Superior temporal gyrus (tissue), 1 donor: Measurements from ENCODE around the gene WDR54.
"Not testable (repeated sequence)": the region's sequence is repeated elsewhere in the genome, so short reads cannot be mapped to it uniquely, and the experiment has no call there.

ENCODE experiments used
- DNase-seq: peaks from one replicate; pipeline ENCODE4 v3.0.0-alpha.2; 2016; ENCODE audit errors: extremely low spot score

The WDR54 gene

DNA sequence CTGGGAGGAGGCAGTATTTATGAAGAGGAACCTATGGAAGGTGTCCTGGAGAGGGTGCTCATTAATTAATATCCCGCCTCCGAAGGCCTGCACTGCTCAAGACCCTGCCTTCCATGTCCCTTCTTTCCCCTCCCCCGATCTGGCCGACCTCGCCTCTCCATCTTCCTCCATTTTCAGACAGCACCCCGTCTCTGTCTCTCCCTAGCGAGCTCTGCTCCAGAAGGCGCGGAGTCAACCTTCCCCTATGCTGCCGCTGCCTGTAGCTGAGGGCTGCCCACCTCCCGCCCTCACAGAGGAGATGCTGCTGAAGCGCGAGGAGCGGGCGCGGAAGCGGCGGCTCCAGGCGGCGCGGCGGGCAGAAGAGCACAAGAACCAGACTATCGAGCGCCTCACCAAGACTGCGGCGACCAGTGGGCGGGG lies 35.6 kb downstream of the WDR54 start:
- DNase-seq = no peak

DNA sequence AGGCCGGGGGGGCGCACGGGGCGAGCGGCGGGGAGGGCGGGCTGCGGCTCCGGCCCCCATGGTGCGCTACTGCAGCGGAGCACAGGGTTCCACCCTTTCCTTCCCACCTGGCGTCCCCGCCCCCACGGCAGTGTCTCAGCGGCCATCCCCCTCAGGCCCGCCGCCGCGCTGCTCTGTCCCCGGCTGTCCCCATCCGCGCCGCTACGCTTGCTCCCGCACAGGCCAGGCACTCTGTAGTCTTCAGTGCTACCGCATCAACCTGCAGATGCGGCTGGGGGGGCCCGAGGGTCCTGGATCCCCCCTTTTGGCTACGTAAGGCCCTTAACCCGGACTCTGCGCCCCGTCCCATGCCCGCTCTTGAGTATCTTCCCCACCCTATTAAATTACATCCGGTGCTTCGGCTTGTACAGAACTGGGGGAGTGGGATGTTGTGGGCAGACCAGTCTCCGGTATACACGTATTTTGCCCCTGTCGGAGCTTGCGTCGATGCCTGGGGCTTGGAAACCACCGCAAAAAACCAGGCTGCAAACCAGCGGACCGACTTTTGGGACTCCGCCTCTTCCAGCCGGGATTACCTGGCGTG lies 36.1 kb downstream of the WDR54 start:
- DNase-seq = no peak

DNA sequence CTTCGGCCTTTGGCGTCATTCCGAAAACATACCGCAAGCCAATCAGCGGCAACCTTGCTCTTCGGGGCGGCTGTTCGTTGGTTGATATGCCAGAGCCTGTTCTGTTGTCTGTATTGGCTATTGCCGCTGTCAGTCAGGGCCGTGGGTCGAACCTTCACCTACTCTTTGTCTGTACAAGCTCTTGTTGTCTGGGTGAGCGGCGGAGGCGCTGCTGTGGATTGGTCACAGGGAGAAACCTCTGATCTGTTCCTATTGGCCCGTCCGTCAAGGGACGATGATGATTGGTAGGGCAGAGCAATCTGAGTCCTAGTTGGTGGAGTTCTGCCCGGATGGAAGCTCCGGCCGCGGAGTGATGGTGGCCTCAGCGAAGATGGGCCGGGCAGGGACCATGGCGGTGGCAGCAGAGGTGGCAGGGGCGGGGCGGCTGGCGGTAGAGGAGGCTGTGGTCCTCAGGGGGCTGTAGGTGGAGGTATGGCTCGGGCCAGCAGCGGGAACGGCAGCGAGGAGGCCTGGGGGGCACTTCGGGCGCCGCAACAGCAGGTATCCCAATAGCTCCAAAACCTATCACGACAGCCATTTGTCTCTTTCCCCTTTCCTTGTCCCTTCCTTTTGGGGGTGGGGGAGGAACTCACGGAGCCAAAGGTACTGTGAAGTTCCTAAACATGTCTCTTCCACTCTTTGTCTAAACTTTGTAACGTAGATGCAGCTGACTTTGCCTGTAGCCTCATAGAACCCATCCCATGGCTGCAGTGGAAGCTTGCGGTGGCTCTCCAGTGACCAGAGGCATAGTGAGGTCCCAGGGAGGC lies 36.8 kb downstream of the WDR54 start, which contains the start of gene WBP1:
Gene WBP1 (plus strand): TSS at position 307 of the 806 bp plus-strand sequence. CDS start 165 bp downstream, at position 472.
- DNase-seq = peak; percentile 100

DNA sequence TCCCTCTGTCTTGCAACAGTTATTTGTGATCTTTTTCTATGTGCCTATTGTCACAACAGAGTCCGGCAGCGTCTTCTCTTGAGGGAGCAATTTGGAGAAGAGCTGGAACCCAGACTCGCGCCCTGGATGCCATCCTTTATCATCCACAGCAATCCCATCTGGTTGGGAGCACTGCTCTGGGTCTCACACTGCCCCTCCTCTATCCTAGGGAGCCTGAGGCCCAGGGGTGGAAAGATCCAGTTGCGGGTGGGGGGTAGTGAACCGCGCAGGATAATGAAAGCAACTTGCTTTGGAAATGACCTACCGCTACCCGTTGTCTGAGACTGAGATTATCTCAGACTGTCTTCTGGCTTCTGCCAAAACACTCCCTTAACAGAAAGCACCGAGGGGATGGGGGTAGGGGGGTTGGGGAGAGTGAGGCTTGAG lies 37.4 kb downstream of the WDR54 start:
- no peak for DNase-seq

DNA sequence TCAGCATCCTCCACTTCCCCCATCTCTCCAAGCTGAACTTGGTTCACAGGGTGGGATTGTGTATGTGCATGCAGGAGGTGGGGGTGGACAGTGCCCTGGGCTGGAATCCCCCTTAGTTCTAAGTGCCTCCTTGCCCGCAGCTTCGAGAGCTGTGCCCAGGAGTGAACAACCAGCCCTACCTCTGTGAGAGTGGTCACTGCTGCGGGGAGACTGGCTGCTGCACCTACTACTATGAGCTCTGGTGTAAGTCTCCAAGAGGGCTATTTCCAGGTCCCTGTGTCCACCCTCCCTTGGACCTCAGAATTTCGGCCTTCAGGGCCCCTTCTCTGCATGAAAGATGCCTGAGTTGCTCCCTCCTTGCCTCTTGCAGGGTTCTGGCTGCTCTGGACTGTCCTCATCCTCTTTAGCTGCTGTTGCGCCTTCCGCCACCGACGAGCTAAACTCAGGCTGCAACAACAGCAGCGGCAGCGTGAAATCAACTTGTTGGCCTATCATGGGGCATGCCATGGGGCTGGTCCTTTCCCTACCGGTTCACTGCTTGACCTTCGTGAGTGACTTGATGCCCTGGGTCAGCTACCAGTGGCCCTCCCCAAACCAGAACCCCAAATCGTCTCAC lies 38.1 kb downstream of the WDR54 start:
- not testable (repeated sequence) for DNase-seq

DNA sequence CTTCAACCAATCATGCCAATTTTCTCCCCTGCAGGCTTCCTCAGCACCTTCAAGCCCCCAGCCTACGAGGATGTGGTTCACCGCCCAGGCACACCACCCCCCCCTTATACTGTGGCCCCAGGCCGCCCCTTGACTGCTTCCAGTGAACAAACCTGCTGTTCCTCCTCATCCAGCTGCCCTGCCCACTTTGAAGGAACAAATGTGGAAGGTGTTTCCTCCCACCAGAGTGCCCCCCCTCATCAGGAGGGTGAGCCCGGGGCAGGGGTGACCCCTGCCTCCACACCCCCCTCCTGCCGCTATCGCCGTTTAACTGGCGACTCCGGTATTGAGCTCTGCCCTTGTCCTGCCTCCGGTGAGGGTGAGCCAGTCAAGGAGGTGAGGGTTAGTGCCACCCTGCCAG lies 38.7 kb downstream of the WDR54 start:
- DNase-seq = not testable (repeated sequence)

DNA sequence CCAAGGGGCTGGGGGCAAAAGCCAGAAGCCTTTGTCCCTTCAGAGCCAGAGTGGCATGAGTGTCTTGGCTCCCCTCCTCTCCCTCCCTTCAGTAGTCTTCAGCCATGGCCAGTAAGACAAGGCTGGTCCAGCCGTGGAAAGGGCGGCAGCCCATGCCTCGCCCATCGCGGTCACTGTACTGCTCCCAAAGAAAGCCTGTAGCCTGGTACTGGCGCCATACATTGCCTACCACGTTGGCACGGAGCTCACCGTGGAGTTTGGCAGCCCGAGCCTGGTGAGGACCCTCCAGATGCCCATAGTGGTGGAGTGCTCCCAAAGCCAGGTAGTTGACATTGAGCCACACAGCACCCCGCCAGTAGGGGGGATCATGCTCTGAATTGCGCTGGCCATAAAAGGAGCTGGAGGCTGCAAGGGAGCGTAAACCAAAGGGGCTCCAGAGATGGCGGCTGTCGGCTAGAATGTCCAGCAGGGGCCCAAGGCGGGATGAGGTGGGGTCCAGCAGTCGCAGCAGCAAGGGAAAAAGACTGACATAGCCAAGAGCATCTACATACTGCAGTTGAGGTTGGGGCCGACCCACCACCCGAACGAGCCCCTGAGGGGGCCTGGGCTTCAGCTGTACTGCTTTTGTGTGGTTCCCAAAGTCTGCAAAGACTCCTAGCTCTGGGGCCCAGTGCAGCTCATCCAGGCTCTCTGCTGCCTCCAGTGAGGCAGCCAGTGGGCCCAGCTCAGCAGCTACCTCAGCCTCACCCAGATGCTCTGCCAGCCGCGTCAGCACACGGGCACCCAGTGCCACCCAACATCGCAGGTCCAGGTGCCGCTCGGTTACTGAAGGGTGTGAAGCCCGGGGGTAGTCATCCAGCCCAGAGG lies 39.9 kb downstream of the WDR54 start:
- DNase-seq = no peak

DNA sequence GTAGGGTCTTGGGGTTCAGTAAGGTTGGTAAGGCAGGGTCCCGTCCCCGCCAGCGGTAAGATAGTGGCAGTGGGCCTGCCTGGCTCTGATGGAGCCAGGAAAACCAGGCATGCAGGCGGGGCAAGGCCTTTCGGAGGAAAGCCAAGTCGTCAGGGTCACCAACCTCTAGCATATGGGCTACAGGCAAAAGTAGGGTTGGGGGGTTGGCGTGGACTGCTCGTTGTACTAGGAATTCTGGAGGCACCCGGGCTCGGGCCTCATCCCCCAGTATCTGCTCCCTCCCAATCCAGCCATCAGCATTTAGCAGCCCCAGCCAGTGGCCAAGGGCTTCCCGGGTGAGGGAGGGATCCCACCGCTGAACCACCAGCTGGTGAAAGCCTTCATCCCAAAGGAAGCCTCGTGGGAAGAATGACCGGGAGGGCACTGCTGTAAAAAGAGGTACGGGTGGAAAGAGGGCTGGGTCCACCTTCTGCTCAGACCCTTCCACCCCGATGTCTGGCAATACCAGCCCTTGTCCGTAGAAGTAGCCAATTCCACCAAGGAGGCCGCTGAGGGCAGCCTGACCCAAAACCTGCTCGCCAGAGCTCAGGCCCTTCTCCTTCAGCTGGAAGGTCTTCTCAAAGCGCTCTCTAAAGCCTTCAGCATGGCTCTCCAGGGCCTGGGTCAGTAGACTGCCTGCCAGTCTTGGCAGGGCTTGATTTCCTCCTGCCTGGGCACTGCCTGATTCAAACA lies 40.7 kb downstream of the WDR54 start:
- no peak for DNase-seq

DNA sequence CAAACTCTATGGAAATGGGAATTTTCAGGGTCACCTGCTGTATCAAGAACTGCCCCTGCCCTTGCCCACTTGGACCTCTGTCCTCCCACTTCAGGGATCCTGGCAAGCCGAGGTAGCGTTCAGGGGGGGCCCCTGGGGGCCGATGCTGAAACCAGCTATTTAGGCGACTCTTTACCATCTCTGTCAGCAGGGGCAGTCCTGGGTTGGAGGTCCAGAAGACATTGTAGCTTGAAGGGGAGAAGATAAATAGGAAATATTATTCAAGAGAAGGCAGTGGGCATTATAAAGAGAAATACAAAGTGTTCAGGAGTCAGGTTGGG lies 41.2 kb downstream of the WDR54 start:
- DNase-seq = no peak

DNA sequence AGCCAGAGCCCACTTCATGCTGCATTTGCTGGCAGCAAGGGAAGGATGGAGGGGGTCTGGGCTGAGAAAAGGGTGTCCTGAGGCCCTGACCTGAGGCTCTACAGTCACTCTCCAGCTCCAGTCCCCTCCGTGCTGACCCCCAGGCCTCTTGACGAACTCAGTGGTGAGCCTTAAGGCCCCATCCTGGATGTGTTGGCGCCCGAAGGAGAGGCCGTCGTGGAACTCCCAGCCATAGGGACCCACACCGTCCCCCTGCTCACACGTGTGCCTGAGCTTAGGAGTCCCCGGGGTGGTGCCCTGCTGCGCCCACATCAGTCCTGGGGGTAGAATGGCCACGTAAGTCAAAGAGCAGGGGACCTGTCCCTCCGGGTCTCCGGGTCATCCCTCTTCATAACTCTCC lies 42.9 kb downstream of the WDR54 start:
- no peak for DNase-seq

DNA sequence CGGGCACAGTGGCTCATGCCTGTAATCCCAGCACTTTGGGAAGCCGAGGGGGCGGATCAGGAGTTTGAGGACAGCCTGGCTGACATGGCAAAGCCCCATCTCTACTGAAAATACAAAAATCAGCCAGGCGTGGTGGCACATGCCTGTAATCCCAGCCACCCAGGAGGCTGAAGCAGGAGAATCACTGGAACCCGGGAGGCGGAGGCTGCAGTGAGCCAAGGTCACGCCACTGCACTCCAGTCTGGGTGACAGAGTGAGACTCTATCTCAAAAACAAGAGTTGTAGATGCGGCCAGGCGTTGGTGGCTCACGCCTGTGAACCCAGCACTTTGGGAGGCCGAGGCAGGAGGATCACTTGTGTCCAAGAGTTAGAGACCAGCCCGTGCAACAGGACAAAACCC lies 49.2 kb downstream of the WDR54 start:
- not testable (repeated sequence) for DNase-seq

DNA sequence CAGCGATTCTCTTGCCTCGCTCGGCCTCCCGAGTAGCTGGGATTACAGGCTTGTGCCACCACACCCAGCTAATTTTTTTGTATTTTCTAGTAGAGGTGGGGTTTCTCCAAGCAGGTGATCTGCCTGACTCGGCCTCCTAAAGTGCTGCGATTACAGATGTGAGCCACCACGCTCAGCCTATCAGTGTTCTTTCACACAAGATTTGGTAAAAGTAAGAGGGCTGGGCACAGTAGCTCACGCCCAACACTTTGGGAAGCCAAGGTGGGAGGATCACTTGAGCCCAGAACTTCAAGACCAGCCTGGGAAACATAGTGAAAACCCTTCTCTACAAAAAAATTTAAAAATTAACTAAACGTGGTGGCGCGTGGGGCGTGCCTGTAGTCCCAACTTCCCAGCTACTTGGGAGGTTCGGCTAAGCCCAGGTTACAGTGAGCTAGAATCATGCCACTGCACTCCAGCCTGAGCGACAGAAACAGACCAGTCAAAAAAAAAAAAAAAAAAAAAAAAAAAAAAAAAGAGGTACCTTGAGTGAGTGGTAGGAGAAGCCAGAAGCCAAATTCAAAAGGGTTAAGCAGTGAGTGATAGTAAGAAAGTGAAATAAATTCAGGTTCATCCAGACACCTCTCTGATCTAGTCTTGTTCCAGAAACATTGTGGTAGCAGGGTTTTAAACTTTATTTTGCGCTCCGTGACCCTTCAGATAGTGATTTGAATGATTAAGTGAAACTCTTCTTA lies 50.0 kb downstream of the WDR54 start:
- no peak for DNase-seq

DNA sequence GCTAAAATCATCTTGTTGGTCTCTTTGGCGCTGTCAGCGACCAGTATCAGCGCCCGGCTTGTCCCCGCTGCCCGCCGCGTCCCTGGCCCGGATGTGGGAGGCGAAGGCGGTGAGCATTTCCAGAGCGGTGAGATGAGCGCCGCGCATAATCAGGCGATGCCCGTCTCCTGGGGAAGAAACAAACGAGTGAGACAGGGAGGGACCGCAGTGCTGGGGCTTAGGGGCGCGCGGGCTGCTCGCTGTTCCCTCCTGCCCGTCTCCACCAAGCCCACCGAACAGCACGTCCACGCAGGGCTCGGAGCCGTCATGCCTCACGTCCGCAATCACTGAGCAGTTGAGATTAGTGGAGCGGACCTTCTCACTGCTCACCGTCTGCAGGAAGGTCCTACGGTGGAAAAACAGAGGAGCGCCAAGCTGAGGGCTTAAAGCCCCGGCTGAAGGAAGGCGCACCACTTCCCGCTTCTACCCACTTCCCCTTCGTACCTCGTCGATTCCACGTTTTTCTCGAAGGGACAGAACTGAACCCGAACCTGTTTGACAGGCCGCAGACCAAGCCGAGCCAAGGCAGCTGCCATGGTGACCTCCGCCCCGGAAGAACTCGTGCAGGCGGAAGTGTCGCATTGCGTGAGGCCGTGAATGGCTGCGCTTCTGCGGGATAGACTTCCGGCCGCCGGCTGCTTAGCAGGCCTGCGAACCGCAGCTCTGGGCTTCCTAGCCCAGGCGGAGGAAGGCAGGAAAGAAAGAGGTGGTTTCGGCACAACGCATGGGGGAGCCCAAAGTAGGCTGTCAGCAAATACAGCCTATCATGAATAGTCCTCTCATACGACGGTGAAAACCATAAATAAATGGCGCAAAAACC lies 50.8 kb downstream of the WDR54 start, which contains the start of gene MRPL53:
Gene MRPL53 (minus strand): TSS at position 595 of the 859 bp plus-strand sequence. CDS start 20 bp downstream, at position 575.
- peak; percentile 98 for DNase-seq

DNA sequence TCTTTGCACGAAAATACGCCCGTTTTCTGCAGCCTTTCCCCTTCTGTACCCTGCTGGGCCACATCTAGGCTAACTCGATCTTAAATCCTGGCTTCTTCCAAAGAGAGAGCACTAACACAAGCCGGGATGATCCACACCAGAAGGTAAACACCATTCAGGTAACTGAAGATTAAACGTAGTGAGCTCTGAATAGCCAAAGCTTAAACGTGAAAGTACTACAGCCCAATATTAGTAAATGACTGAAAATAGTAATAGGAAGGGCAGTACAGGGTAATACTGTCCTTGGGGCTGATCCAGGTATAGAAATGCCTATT lies 51.4 kb downstream of the WDR54 start:
- no peak for DNase-seq

DNA sequence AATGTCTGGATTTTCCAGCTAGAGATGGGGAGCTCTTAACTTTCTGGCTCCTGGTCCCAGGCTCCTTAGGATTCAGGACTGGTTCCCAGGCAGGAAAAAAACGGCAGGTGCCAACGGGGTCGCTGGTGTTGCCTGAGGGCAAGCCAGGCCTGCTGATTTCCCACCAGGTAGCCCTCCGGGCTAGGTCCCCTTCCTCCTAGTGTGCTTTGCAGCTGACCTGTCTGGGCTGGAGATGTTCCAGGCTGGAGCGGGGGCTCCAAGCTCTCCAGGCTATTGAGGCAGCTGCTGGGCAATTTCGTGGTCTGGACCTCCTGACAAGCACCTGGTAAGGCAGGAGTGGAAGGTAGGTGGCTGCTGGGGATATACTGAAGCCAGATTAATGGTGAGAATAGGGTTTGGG lies 53.0 kb downstream of the WDR54 start:
- DNase-seq = no peak

DNA sequence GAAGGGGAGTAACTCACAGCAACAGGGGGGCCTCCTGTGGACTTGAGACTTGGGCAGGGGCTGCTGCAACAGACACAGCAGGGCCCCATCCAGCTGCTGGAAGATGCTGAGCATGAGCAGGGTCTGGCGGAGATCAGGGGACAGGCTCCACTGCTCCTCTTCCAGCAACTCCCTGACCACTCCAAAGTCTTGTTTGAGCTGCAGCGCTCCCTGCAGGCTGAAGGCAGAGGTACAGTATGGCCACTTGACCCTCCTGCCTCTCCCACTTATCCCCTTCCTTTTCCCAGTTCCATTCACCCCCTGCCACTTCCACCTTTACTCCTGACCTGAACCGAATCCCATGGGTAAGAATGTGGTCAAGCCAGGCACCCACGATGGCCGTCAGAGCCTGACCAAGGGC lies 53.4 kb downstream of the WDR54 start:
- DNase-seq = no peak
